Stimulated activated CD8-positive, alpha-beta memory T cell treated with anti-CD3 and anti-CD28 coated beads, Interleukin-15, amount 100 ng/mL, for 48 hours (primary cell): ENCODE measurements around the gene ADORA1.

ENCODE experiments used
- DNase-seq, 2 donors: peaks; one replicate each; pipeline ENCODE4 v3.0.0-alpha.2; 2020; ENCODE audit warnings: low read depth in 2 of 2

ADORA1 gene

GRCh38 chr1:203127666-203128430, at the start of gene ADORA1:
Gene ADORA1, plus strand, starts transcription at chr1:203127726. Its CDS starts 1,116 bp downstream, at chr1:203128842.
- no peak for DNase-seq

GRCh38 chr1:203077956-203078355, 49.6 kb upstream of the ADORA1 start:
- DNase-seq, result no peak

GRCh38 chr1:203078478-203078877, 49.0 kb upstream of the ADORA1 start:
- no peak for DNase-seq

- DNase-seq, result no peak
Observed at GRCh38 chr1:203080456-203080855, 47.1 kb upstream of the ADORA1 start.

- no peak for DNase-seq
Observed at GRCh38 chr1:203081465-203082230, 45.9 kb upstream of the ADORA1 start.

GRCh38 chr1:203082231-203082505, 45.4 kb upstream of the ADORA1 start:
- DNase-seq, result no peak

GRCh38 chr1:203082571-203083462, 44.7 kb upstream of the ADORA1 start:
- no peak for DNase-seq

GRCh38 chr1:203083463-203083921, 44.0 kb upstream of the ADORA1 start:
- no peak for DNase-seq

GRCh38 chr1:203084588-203085527, 42.7 kb upstream of the ADORA1 start:
- peak in 1 of 2 donors; percentile 12 for DNase-seq

GRCh38 chr1:203085528-203086406, 41.8 kb upstream of the ADORA1 start, which contains the start of gene MYOG:
Gene MYOG, minus strand, starts transcription at chr1:203086012. Its CDS starts 51 bp downstream, at chr1:203085961.
- no peak for DNase-seq

- DNase-seq, result no peak
Observed at GRCh38 chr1:203086992-203087763, 40.3 kb upstream of the ADORA1 start.

- DNase-seq, result no peak
Observed at GRCh38 chr1:203088441-203088840, 39.1 kb upstream of the ADORA1 start.

GRCh38 chr1:203089001-203089650, 38.4 kb upstream of the ADORA1 start:
- no peak for DNase-seq

- no peak for DNase-seq
Observed at GRCh38 chr1:203089651-203090045, 37.9 kb upstream of the ADORA1 start.

GRCh38 chr1:203090421-203091198, 36.9 kb upstream of the ADORA1 start:
- DNase-seq, result no peak

GRCh38 chr1:203091199-203091477, 36.4 kb upstream of the ADORA1 start:
- DNase-seq, result no peak

GRCh38 chr1:203091761-203092330, 35.7 kb upstream of the ADORA1 start:
- DNase-seq, result no peak
